Psoas muscle (tissue), 8 donors: ENCODE measurements around the gene RRP12. TPM values are rescaled to one million over a fixed set of nuclear protein-coding genes. Genes with fewer than 3 reads are reported as not detected.
A peak's percentile ranks its signal among the peaks of the same experiment; 100 is the strongest.

ENCODE experiments used
- ATAC-seq, 4 donors: fragments of 200-7000 bp; cut with Tn5 transposase; one replicate each; pipeline ENCODE4 v1.9.1; 2020; ENCODE audit warnings: moderate library complexity in 3 of 4, mild to moderate bottlenecking in 2 of 4
- DNase-seq, 2 donors: peaks; one replicate each; pipeline ENCODE4 v3.0.0-alpha.2; 2020
- H3K27ac ChIP-seq: fragments of 200-600 bp; one replicate; pipeline ENCODE4 v1.8.0; 2022
- H3K27me3 ChIP-seq, 3 donors: fragments of 200-600 bp in 1 of 3; one replicate each; pipeline versions ENCODE4 v1.6.1 to v1.8.0; 2013 to 2022; ENCODE audit warnings: low read length in 2 of 3, mild to moderate bottlenecking in 2 of 3, moderate library complexity in 1 of 3; ENCODE audit not compliant: insufficient read depth in 3 of 3
- H3K36me3 ChIP-seq, 2 donors: fragments of 200-600 bp in 1 of 2; one replicate each; pipeline versions ENCODE4 v1.6.1 to v1.8.0; 2013 to 2022; ENCODE audit warnings: low read depth in 1 of 2, mild to moderate bottlenecking in 1 of 2, moderate library complexity in 1 of 2; ENCODE audit not compliant: insufficient read depth in 1 of 2
- H3K4me1 ChIP-seq: fragments of 200-600 bp; one replicate; pipeline ENCODE4 v1.8.0; 2022
- H3K4me3 ChIP-seq: fragments of 200-600 bp; one replicate; pipeline ENCODE4 v1.8.0; 2022; ENCODE audit warnings: mild to moderate bottlenecking
- H3K9me3 ChIP-seq: fragments of 200-600 bp; one replicate; pipeline ENCODE4 v1.8.0; 2022
- CTCF ChIP-seq: fragments of 200-600 bp; IDR thresholded peaks from one replicate; pipeline ENCODE4 v1.8.0; 2022; ENCODE audit warnings: antibody characterized with exemption
- WGBS, 3 donors: extraction: QIAGEN DNeasy Blood & Tissue Kit; methylation state at CpG; one replicate each; pipeline versions ENCODE4 v1.1.6 to v1.1.7; 2013; 5-methylcytosine and 5-hydroxymethylcytosine counted together
- intact Hi-C, 2 donors: fragments of 100-400 bp; cut with DNase I; formaldehyde crosslinking; loops; one replicate each; pipeline versions ENCODE4 v1.11.0 to v1.14.2; 2022
- polyA plus RNA-seq, 3 donors: library from polyadenylated mRNA; stranded (reverse); fragments of 200-250 nt; gene quantifications; one replicate each; pipeline ENCODE4 v1.2.3, GENCODE V29; 2013
- total RNA-seq, 4 donors: library from RNA; stranded (reverse); fragmentation: NEBNext Ultra II Directional in 2 of 4; extraction: Animal tissue kit (Norgen Biotek cat#: 25700) in 2 of 4; gene quantifications; one replicate each; pipeline versions ENCODE4 v1.2.1 to v1.2.4, GENCODE V29; 2021 to 2023
- donor health status: healthy with polysubstance abuse.
- donor health status: DM: no; HTN: no; CAD: no; lungs with moderate emphysema.
- donor health status: Bipolar disorder and iron deficiency.
- donor health status: healthy.
- donor health status: DM: yes; HTN: yes; CAD: no.
- donor health status: DM: no; HTN: no; CAD: no.
- donor health status: DM: no; HTN: no; CAD: no.
- donor health status: DM: yes; HTN: yes; CAD: no.

Gene RRP12
- total and polyA plus RNA-seq, 7 donors: 46.5 to 114 (median 76.4) TPM

- Histone ChIP-seq H3K27me3 (no peaks in the 10 kb centered on the region), H3K4me3 (no peak overlapping the region), H3K9me3 (no peaks in the 10 kb centered on the region), H3K36me3 (peaks cover 9 to 85% of the 10 kb centered on the region in 2 donors), H3K27ac (no peak overlapping the region), H3K4me1 (no peaks in the 10 kb centered on the region)
- no peak for TF ChIP-seq CTCF
- ATAC-seq (no peak), DNase-seq (no peak)
- intact Hi-C loops: no loop called here
Measured at GRCh38 chr10:97434055-97434454, 32.9 kb upstream of the RRP12 start.

DNA sequence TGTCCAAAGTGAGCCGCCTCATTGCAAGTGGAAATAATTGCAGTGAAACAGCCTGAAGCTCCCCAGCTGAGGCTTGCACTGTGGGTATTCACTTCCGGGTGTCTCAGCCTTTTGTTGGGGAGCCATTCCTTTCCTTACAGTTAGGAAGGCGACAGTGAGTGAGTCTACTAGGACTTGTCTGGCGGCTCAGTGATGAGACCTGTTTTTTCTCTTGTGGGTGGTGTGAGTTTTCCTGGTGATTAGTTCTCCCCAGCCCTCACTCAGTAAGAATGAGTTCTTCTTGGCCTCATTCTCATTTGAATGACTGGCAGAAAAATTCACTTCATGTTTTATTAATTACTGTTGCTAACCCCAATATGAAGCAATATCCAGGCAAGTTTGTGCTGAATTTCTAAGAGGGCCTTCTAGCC, 27.4 kb upstream of the RRP12 start:
- 60 to 74% (median 73%) methylated on average over 4 of the region's 4 CpGs for WGBS, 3 donors
- Histone ChIP-seq H3K36me3 (peaks cover 6 to 42% of the 10 kb centered on the region in 2 donors), H3K4me3 (peak overlapping the region; percentile 94), H3K27me3 (no peaks in the 10 kb centered on the region), H3K27ac (peak overlapping the region; percentile 91), H3K4me1 (peaks cover 22% of the 10 kb centered on the region), H3K9me3 (no peaks in the 10 kb centered on the region)
- ATAC-seq (no peak), DNase-seq (no peak)
- TF ChIP-seq CTCF: no peak
- intact Hi-C loops: no loop called here

DNA sequence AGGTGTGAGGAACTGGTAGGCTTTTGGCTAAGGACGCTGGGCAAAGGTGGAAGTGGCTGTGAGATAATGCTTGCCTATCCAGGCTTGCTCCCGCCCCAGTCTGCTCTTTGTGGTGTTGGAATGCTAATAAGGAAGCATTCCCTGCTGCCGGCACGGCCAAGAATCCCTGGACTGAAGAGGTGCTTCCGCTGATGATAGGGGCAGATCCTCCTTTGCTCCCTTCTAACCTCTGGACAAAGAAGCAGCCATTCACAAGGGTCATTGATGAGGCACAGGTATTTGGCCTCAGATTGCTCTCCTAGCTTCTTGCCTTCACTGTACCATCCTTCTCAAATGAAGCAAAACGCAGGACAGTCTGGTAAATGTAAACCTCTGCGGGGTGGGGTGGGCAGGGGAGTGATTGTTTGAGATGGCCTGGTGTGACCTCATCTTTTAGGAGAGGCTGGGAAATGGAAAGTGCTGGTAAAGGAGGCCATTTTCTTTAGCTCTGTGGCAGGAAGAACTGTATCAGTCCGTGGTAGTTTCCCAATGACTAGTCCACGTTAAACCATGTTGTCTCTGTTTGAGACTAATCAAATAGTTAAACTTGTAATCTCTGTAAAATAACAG, 26.5 kb upstream of the RRP12 start:
- H3K27ac ChIP-seq: peak overlapping the region; percentile 91
- peaks cover 6 to 46% of the 10 kb centered on the region in 2 donors for H3K36me3 ChIP-seq
- TF ChIP-seq CTCF: no peak
- H3K4me1 ChIP-seq: peaks cover 30% of the 10 kb centered on the region
- intact Hi-C loops: no loop called here
- H3K4me3 ChIP-seq: peak overlapping the region; percentile 94
- H3K27me3 ChIP-seq: no peaks in the 10 kb centered on the region
- 18 to 29% (median 21%) methylated on average over 9 of the region's 9 CpGs for WGBS, 3 donors
- no peaks in the 10 kb centered on the region for H3K9me3 ChIP-seq
- no peak for ATAC-seq
- DNase-seq: no peak

GRCh38 chr10:97426776-97427570, 25.8 kb upstream of the RRP12 start:
- TF ChIP-seq CTCF: no peak
- H3K9me3 ChIP-seq: no peaks in the 10 kb centered on the region
- H3K27ac ChIP-seq: peak overlapping the region; percentile 91
- 13 to 21% (median 18%) methylated on average over 34 of the region's 34 CpGs for WGBS, 3 donors
- peak overlapping the region; percentile 94 for H3K4me3 ChIP-seq
- DNase-seq: no peak
- H3K36me3 ChIP-seq: peaks cover 6 to 47% of the 10 kb centered on the region in 2 donors
- no peak for ATAC-seq
- intact Hi-C loops: no loop called here
- peaks cover 30% of the 10 kb centered on the region for H3K4me1 ChIP-seq
- H3K27me3 ChIP-seq: no peaks in the 10 kb centered on the region
